HCT116 (cell line): ENCODE data around the gene PTPRO. TPM values are rescaled to one million over a fixed set of nuclear protein-coding genes. Genes with fewer than 3 reads are reported as not detected.

Source experiments
- ATAC-seq: fragments of 200-7000 bp; cut with Tn5 transposase; 2 replicates; pipeline ENCODE4 v1.9.1; 2020; ENCODE audit warnings: mild to moderate bottlenecking, moderate library complexity
- BruUV-seq: library from RNA; stranded (reverse); fragments of 400-500 nt; replicated peaks from 2 replicates; lab custom pipeline; 2021; lab: Mats Ljungman, UMichigan
- CTCF ChIA-PET: fragments of 300-600 bp; sonication (Branson Sonifier 250); formaldehyde crosslinking; loops from one replicate; lab custom pipeline; 2021; ENCODE audit warnings: antibody characterized with exemption; lab: Charles Lee
- POLR2A ChIA-PET: fragments of 300-600, 350-600 bp; sonication (Branson Sonifier 250); formaldehyde crosslinking; loops from one replicate; lab custom pipeline; 2021; ENCODE audit warnings: antibody characterized with exemption; lab: Charles Lee
- RAD21 ChIA-PET, 2 experiments: fragments of 300-600 bp; sonication (Branson Sonifier 250); formaldehyde crosslinking; loops; one replicate each; lab custom pipeline; 2023; ENCODE audit warnings: low total read pairs in 2 of 2; ENCODE audit not compliant: uncharacterized antibody in 2 of 2, unreplicated experiment in 2 of 2, low non-redundant PET in 1 of 2; lab: Charles Lee
- DNase-seq: peaks from one replicate; pipeline ENCODE4 v3.0.0-alpha.2; 2010; ENCODE audit warnings: low read depth, low spot score
- H2AFZ ChIP-seq: fragments of 200-600 bp; shearing (Covaris generic), sonication (generic); 2 replicates; pipeline ENCODE4 v1.6.1; 2017; ENCODE audit warnings: low read depth, mixed run types, mixed read lengths, antibody characterized with exemption, low read length; ENCODE audit not compliant: poor library complexity, severe bottlenecking
- H3K27ac ChIP-seq: 2 replicates; pipeline ENCODE4 v1.5.1; 2012; ENCODE audit warnings: low read depth, low read length
- H3K27me3 ChIP-seq: fragments of 200-600 bp; sonication (generic); 2 replicates; pipeline ENCODE4 v1.6.1; 2016; ENCODE audit warnings: mixed run types, low read length, mixed read lengths; ENCODE audit not compliant: insufficient read depth
- H3K36me3 ChIP-seq, 2 experiments: fragments of 200-500 bp in 1 of 2; fragments of 200-600 bp in 1 of 2; sonication (Bioruptor generic) in 1 of 2; sonication (generic) in 1 of 2; 2 replicates each; pipeline versions ENCODE4 v1.5.1 to v1.6.1; 2014 to 2016; ENCODE audit warnings: low read length in 2 of 2, inconsistent platforms in 1 of 2, mixed read lengths in 1 of 2, mixed run types in 1 of 2; ENCODE audit not compliant: insufficient read depth in 2 of 2, control insufficient read depth in 1 of 2
- H3K4me1 ChIP-seq, 2 experiments: fragments of 200-600 bp in 1 of 2; sonication (generic) in 1 of 2; 2 replicates each; pipeline versions ENCODE4 v1.5.1 to v1.6.1; 2012 to 2017; ENCODE audit warnings: low read length in 2 of 2, inconsistent platforms in 1 of 2, mild to moderate bottlenecking in 1 of 2, mixed read lengths in 1 of 2, mixed run types in 1 of 2, moderate library complexity in 1 of 2; ENCODE audit not compliant: insufficient read depth in 2 of 2, control insufficient read depth in 1 of 2
- H3K4me2 ChIP-seq: fragments of 200-600 bp; sonication (generic); 2 replicates; pipeline ENCODE4 v1.6.1; 2017; ENCODE audit warnings: mixed run types, low read length, mixed read lengths
- H3K4me3 ChIP-seq, 2 experiments: fragments of 200-600 bp in 1 of 2; sonication (generic) in 1 of 2; replicated peaks in 1 of 2; 2 replicates each; pipeline ENCODE4 v1.5.1; 2011 to 2016; ENCODE audit warnings: low read length in 2 of 2, control low read depth in 1 of 2, low read depth in 1 of 2, mild to moderate bottlenecking in 1 of 2, mixed read lengths in 1 of 2, mixed run types in 1 of 2
- H3K79me2 ChIP-seq: fragments of 200-600 bp; sonication (generic); 2 replicates; pipeline ENCODE4 v1.6.1; 2017; ENCODE audit warnings: mild to moderate bottlenecking, mixed run types, low read length, moderate library complexity, mixed read lengths; ENCODE audit not compliant: insufficient read depth
- H3K9ac ChIP-seq: fragments of 200-600 bp; sonication (generic); 2 replicates; pipeline ENCODE4 v1.6.1; 2016; ENCODE audit warnings: low read length, mixed read lengths
- H3K9me2 ChIP-seq: fragments of 200-600 bp; sonication (generic), shearing (Covaris generic); 2 replicates; pipeline ENCODE4 v1.6.1; 2017; ENCODE audit warnings: mixed run types, mild to moderate bottlenecking, moderate library complexity; ENCODE audit not compliant: insufficient read depth
- H3K9me3 ChIP-seq, 2 experiments: fragments of 200-500 bp in 1 of 2; fragments of 200-600 bp in 1 of 2; sonication (Bioruptor generic) in 1 of 2; sonication (generic) in 1 of 2; 2 replicates each; pipeline ENCODE4 v1.6.1; 2014 to 2017; ENCODE audit warnings: low read length in 2 of 2, mixed read lengths in 2 of 2, inconsistent platforms in 1 of 2, low read depth in 1 of 2, mild to moderate bottlenecking in 1 of 2, mixed run types in 1 of 2, moderate library complexity in 1 of 2; ENCODE audit not compliant: control insufficient read depth in 1 of 2, insufficient read depth in 1 of 2
- H4K20me1 ChIP-seq: fragments of 200-600 bp; sonication (generic), shearing (Covaris generic); 2 replicates; pipeline ENCODE4 v1.6.1; 2017; ENCODE audit warnings: mixed run types, mild to moderate bottlenecking, moderate library complexity; ENCODE audit not compliant: insufficient read depth
- CEBPB ChIP-seq: IDR thresholded peaks from 2 replicates; pipeline ENCODE4 v1.6.1; 2012; ENCODE audit warnings: low read depth
- JUND ChIP-seq: IDR thresholded peaks from 2 replicates; pipeline ENCODE4 v1.6.1; 2012
- POLR2A ChIP-seq: IDR thresholded peaks from 2 replicates; pipeline ENCODE4 v1.7.0; 2011; ENCODE audit warnings: borderline replicate concordance; ENCODE audit not compliant: insufficient read depth, insufficient read length; ENCODE audit errors: extremely low read depth
- REST ChIP-seq: IDR thresholded peaks from 2 replicates; pipeline ENCODE4 v1.6.1; 2012; ENCODE audit warnings: low read depth
- SIN3A ChIP-seq: IDR thresholded peaks from 2 replicates; pipeline ENCODE4 v1.6.1; 2012; ENCODE audit warnings: low read depth
- SRF ChIP-seq: IDR thresholded peaks from 2 replicates; pipeline ENCODE4 v1.6.1; 2012; ENCODE audit warnings: low read depth
- ZFX ChIP-seq: fragments of 450-650 bp; IDR thresholded peaks from 2 replicates; pipeline ENCODE4 v1.6.1; 2017
- ZNF274 ChIP-seq: fragments of 200-500 bp; sonication (Bioruptor generic); IDR thresholded peaks from 2 replicates; pipeline ENCODE4 v1.6.1; 2014; ENCODE audit warnings: mild to moderate bottlenecking, low read depth, low read length, inconsistent platforms
- intact Hi-C: fragments of 100-400 bp; cut with micrococcal nuclease; formaldehyde crosslinking; loops from 2 replicates; pipeline ENCODE4 v1.10.0; 2022
- total RNA-seq: library from RNA; stranded (reverse); gene quantifications from one replicate; pipeline ENCODE4 v1.2.1, GENCODE V29; 2021; ENCODE audit not compliant: unreplicated experiment
- TF ChIP-seq, protein P1 (sequence below): IDR thresholded peaks from 2 replicates; pipeline ENCODE4 v1.6.1; 2011; ENCODE audit warnings: mild to moderate bottlenecking, low read length, moderate library complexity; ENCODE audit not compliant: insufficient replicate concordance; ENCODE audit errors: extremely low read depth

Gene PTPRO
- total RNA-seq, 1 experiment from 2014 or later: not detected

DNA sequence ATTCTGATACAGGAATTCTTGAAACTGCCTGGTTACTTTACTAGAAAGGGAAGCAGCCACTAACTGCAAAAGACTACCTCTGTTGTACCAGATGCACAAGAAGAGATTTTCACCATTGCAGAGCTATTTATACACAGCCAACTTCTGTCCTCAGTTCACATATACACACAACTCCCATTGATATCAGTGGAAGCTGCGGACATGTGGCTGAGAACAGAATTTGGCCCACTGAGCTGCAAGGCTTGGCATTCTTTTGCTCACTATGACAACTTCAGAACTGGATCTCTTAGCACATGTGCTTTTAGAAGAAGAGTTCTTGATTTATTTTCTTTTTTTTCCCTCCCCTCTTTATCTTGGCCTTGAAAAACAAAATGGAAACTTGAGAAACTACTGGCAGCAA is 28.3 kb downstream of the PTPRO start:
- Histone ChIP-seq H3K4me2 (no peak overlapping the region), H3K27ac (no peak overlapping the region)
- no peak for TF ChIP-seq SIN3A
- no peak for TF ChIP-seq SRF
- no peak for TF ChIP-seq ZFX
- TF ChIP-seq, protein P1, sequence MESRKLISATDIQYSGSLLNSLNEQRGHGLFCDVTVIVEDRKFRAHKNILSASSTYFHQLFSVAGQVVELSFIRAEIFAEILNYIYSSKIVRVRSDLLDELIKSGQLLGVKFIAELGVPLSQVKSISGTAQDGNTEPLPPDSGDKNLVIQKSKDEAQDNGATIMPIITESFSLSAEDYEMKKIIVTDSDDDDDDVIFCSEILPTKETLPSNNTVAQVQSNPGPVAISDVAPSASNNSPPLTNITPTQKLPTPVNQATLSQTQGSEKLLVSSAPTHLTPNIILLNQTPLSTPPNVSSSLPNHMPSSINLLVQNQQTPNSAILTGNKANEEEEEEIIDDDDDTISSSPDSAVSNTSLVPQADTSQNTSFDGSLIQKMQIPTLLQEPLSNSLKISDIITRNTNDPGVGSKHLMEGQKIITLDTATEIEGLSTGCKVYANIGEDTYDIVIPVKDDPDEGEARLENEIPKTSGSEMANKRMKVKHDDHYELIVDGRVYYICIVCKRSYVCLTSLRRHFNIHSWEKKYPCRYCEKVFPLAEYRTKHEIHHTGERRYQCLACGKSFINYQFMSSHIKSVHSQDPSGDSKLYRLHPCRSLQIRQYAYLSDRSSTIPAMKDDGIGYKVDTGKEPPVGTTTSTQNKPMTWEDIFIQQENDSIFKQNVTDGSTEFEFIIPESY: no peak
- no peak for TF ChIP-seq ZNF274
- TF ChIP-seq JUND: no peak
- TF ChIP-seq POLR2A: no peak
- no peak for TF ChIP-seq REST
- TF ChIP-seq CEBPB: no peak
- TF ChIP-seq, all 23 proteins: peak for 0
- Histone ChIP-seq H3K9ac (no peak overlapping the region), H3K4me1 (no peaks in the 10 kb centered on the region), H3K9me3 (no peaks in the 10 kb centered on the region), H2AFZ (no peak overlapping the region), H3K9me2 (no peaks in the 10 kb centered on the region), H3K27me3 (peaks cover 55% of the 10 kb centered on the region), H3K36me3 (no peaks in the 10 kb centered on the region), H4K20me1 (no peaks in the 10 kb centered on the region; the same call in 1 of the 2 replicates), H3K4me3 (no peak overlapping the region), H3K79me2 (no peaks in the 10 kb centered on the region)
- intact Hi-C loops: no loop called here
- POLR2A ChIA-PET: no interaction called here
- BruUV-seq: no TSS peak
- no peak for DNase-seq
- RAD21 ChIA-PET: no interaction called here
- CTCF ChIA-PET: no interaction called here
- ATAC-seq: no peak
